ENCODE results near the gene DOCK11.

DOCK11 gene

GRCh38 chrX:118623062-118623461 is 127.4 kb downstream of the DOCK11 start:
- no peak for ATAC-seq (ENCODE audit: insufficient read depth, low read depth)
- H3K9me3 ChIP-seq (ENCODE audit: insufficient read depth, low read length, severe bottlenecking), result no peaks in the 10 kb centered on the region
- TF ChIP-seq, protein P1, sequence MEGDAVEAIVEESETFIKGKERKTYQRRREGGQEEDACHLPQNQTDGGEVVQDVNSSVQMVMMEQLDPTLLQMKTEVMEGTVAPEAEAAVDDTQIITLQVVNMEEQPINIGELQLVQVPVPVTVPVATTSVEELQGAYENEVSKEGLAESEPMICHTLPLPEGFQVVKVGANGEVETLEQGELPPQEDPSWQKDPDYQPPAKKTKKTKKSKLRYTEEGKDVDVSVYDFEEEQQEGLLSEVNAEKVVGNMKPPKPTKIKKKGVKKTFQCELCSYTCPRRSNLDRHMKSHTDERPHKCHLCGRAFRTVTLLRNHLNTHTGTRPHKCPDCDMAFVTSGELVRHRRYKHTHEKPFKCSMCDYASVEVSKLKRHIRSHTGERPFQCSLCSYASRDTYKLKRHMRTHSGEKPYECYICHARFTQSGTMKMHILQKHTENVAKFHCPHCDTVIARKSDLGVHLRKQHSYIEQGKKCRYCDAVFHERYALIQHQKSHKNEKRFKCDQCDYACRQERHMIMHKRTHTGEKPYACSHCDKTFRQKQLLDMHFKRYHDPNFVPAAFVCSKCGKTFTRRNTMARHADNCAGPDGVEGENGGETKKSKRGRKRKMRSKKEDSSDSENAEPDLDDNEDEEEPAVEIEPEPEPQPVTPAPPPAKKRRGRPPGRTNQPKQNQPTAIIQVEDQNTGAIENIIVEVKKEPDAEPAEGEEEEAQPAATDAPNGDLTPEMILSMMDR (IDR thresholded peaks at IDR 0.05; ENCODE audit: borderline replicate concordance, extremely low read depth, low read length, poor library complexity, severe bottlenecking), result no peak
- no peak for TF ChIP-seq EZH2 (IDR thresholded peaks at IDR 0.05; ENCODE audit: borderline replicate concordance, low read depth, low read length, severe bottlenecking)
- peaks cover 27% of the 10 kb centered on the region for H3K36me3 ChIP-seq (ENCODE audit: insufficient read depth, low read length)
- H3K9ac ChIP-seq (ENCODE audit: low read depth, low read length), result no peak overlapping the region
- H3K4me2 ChIP-seq (ENCODE audit: insufficient read depth, low read length), result no peak overlapping the region
- H3K27me3 ChIP-seq (ENCODE audit: insufficient read depth, low read length, poor library complexity), result no peaks in the 10 kb centered on the region
- H4K20me1 ChIP-seq (ENCODE audit: insufficient read depth, low read length), result no peaks in the 10 kb centered on the region
- no peak overlapping the region for H2AFZ ChIP-seq (ENCODE audit: low read depth, low read length)
- no peaks in the 10 kb centered on the region for H3K4me1 ChIP-seq (ENCODE audit: insufficient read depth, low read length)
- no peak overlapping the region for H3K4me3 ChIP-seq (ENCODE audit: low read depth in 1 of 2, low read length in 2 of 2)
- no peak overlapping the region for H3K27ac ChIP-seq (ENCODE audit: low read length)
- H3K79me2 ChIP-seq (ENCODE audit: insufficient read depth, low read length), result no peaks in the 10 kb centered on the region
- DNase-seq, result no peak

DNA sequence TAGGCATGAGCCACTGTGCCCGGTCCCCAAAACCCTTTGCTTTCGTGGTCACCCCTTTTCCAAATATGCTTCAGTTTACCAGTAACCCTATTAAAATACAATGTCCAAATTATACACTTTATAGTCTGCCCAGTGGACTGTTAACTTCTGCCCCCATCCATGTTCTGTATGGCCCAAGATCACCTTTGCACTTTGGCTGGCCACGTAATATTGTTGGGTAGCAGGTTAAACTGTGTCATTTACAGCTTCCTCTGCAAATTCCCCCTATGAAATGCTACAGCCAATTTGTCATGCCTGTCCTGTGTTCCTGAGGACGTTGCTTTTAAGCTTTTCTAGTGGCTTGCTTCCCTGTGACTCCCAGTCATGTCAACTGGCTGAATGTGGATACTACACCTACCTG is 130.7 kb downstream of the DOCK11 start:
- TF ChIP-seq, protein P1 (IDR thresholded peaks at IDR 0.05; ENCODE audit: borderline replicate concordance, extremely low read depth, low read length, poor library complexity, severe bottlenecking), result no peak
- TF ChIP-seq EZH2 (IDR thresholded peaks at IDR 0.05; ENCODE audit: borderline replicate concordance, low read depth, low read length, severe bottlenecking), result no peak

DNA sequence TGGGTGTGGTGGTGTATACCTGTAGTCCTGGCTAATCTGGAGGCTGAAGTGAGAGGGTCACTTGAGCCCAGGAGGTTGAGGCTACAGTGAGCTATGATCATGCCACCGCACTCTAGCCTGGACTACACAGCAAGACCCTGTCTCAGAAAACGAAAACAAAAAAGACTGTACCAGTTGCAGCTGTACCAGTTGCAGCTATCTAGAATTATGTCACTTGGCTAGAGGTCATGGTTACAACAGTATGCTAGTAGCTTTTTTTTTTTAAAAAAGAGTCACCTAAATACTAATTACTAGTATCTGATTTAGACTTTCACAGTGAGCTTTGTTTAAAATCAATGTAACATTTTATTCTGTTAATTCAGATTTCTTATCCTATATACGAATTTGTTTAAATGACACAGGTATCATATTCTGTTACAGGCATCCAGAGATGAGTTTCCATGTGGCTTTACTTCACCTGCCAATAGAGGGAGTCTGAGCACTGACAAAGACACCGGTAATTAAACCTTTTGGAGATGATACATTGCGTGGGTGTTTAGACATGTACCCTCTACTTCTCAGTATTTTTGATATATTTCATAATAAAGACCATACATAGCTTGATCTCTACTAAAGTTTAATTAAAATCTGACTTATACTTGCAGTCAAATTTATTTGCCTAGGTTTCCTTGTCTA is 131.6 kb downstream of the DOCK11 start:
- Histone ChIP-seq H3K27ac (ENCODE audit: low read length) (no peak overlapping the region), H3K9ac (ENCODE audit: low read depth, low read length) (no peak overlapping the region), H3K4me3 (ENCODE audit: low read depth in 1 of 2, low read length in 2 of 2) (no peak overlapping the region), H3K9me3 (ENCODE audit: insufficient read depth, low read length, severe bottlenecking) (no peaks in the 10 kb centered on the region), H3K4me1 (ENCODE audit: insufficient read depth, low read length) (no peaks in the 10 kb centered on the region), H3K79me2 (ENCODE audit: insufficient read depth, low read length) (no peaks in the 10 kb centered on the region), H3K4me2 (ENCODE audit: insufficient read depth, low read length) (no peak overlapping the region), H2AFZ (ENCODE audit: low read depth, low read length) (no peak overlapping the region), H3K36me3 (ENCODE audit: insufficient read depth, low read length) (peaks cover 33% of the 10 kb centered on the region), H4K20me1 (ENCODE audit: insufficient read depth, low read length) (no peaks in the 10 kb centered on the region), H3K27me3 (ENCODE audit: insufficient read depth, low read length, poor library complexity) (no peaks in the 10 kb centered on the region)
- DNase-seq (no peak), ATAC-seq (ENCODE audit: insufficient read depth, low read depth) (no peak)
- TF ChIP-seq EZH2 (IDR thresholded peaks at IDR 0.05; ENCODE audit: borderline replicate concordance, low read depth, low read length, severe bottlenecking), result no peak
- TF ChIP-seq, protein P1 (IDR thresholded peaks at IDR 0.05; ENCODE audit: borderline replicate concordance, extremely low read depth, low read length, poor library complexity, severe bottlenecking), result peak; percentile 31

More for the DNA sequence above, 130.7 kb downstream of the DOCK11 start:
- Histone ChIP-seq H3K4me3 (ENCODE audit: low read depth in 1 of 2, low read length in 2 of 2) (no peak overlapping the region), H3K36me3 (ENCODE audit: insufficient read depth, low read length) (peaks cover 33% of the 10 kb centered on the region), H3K4me2 (ENCODE audit: insufficient read depth, low read length) (no peak overlapping the region), H3K79me2 (ENCODE audit: insufficient read depth, low read length) (no peaks in the 10 kb centered on the region), H3K9ac (ENCODE audit: low read depth, low read length) (no peak overlapping the region), H4K20me1 (ENCODE audit: insufficient read depth, low read length) (no peaks in the 10 kb centered on the region), H3K27ac (ENCODE audit: low read length) (no peak overlapping the region), H2AFZ (ENCODE audit: low read depth, low read length) (no peak overlapping the region), H3K9me3 (ENCODE audit: insufficient read depth, low read length, severe bottlenecking) (no peaks in the 10 kb centered on the region), H3K27me3 (ENCODE audit: insufficient read depth, low read length, poor library complexity) (no peaks in the 10 kb centered on the region), H3K4me1 (ENCODE audit: insufficient read depth, low read length) (no peaks in the 10 kb centered on the region)
- no peak for DNase-seq
- ATAC-seq (ENCODE audit: insufficient read depth, low read depth), result no peak

Data from DND-41 (cell line).